Transverse colon (tissue), 4 donors: ENCODE results near the gene PTPN6.

Experiments
- POLR2A ChIP-seq: fragments of 450-650 bp; IDR thresholded peaks from one replicate; pipeline ENCODE4 v1.6.1; 2016; ENCODE audit warnings: antibody characterized with exemption, mild to moderate bottlenecking, moderate library complexity
- POLR2AphosphoS5 ChIP-seq, 3 donors: sonication (generic); formaldehyde crosslinking; IDR thresholded peaks; one replicate each; pipeline ENCODE4 v1.6.1; 2016; ENCODE audit warnings: antibody characterized with exemption in 3 of 3
- TF ChIP-seq, protein P1 (sequence below), 5 experiments: fragments of 200-600 bp in 3 of 5; fragments of 450-650 bp in 2 of 5; sonication (generic) in 3 of 5; IDR thresholded peaks; 1 replicate in 2 of 5; 2 replicates in 3 of 5; pipeline ENCODE4 v1.5.1; 2016 to 2017; ENCODE audit warnings: antibody characterized with exemption in 5 of 5, inconsistent platforms in 3 of 5, mild to moderate bottlenecking in 2 of 5, moderate library complexity in 1 of 5

DNA sequence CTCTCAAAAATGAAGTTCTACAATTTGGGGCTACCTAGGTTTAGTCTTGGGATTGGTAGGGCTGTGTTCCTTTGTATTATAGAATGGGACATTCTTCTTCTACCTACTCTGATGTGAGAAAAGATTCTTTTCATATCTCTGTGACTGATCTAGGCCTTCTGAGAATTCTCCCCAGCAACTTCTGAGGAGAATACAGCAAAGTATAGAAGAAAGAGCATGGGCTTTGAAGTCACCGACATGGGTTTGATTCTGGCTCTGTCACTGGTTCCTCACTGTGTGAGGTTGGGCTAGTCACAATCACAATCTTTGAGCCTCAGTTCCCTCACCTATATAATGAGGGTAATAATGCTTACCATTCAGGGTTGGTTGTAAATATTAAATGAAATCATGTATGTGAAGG, 18.4 kb upstream of the PTPN6 start:
- no peak for TF ChIP-seq POLR2A
- TF ChIP-seq, protein P1, sequence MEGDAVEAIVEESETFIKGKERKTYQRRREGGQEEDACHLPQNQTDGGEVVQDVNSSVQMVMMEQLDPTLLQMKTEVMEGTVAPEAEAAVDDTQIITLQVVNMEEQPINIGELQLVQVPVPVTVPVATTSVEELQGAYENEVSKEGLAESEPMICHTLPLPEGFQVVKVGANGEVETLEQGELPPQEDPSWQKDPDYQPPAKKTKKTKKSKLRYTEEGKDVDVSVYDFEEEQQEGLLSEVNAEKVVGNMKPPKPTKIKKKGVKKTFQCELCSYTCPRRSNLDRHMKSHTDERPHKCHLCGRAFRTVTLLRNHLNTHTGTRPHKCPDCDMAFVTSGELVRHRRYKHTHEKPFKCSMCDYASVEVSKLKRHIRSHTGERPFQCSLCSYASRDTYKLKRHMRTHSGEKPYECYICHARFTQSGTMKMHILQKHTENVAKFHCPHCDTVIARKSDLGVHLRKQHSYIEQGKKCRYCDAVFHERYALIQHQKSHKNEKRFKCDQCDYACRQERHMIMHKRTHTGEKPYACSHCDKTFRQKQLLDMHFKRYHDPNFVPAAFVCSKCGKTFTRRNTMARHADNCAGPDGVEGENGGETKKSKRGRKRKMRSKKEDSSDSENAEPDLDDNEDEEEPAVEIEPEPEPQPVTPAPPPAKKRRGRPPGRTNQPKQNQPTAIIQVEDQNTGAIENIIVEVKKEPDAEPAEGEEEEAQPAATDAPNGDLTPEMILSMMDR (IDR thresholded peaks at IDR 0.05): no peak
- no peak for TF ChIP-seq POLR2AphosphoS5 (IDR thresholded peaks at IDR 0.05)
